GM13977 (cell line): ENCODE results near the gene PTPRU.

Source experiments
- DNase-seq: peaks from one replicate; pipeline ENCODE4 v3.0.0; 2012; ENCODE audit warnings: low spot score
- CTCF ChIP-seq: IDR thresholded peaks from 2 replicates; pipeline ENCODE4 v1.5.1; 2012; ENCODE audit warnings: mild to moderate bottlenecking, control low read depth; ENCODE audit not compliant: insufficient read depth; ENCODE audit errors: extremely low read depth, missing control alignments
- in situ Hi-C: fragments of 300-500 bp; cut with MboI; formaldehyde crosslinking; loops from one replicate; pipeline ENCODE4 v1.12.0; 2022; ENCODE audit warnings: low sequenced_read_pairs, low pct_unique_long_range_greater_than_20kb, mixed read lengths, inconsistent platforms; ENCODE audit not compliant: unreplicated experiment

Gene PTPRU

DNA sequence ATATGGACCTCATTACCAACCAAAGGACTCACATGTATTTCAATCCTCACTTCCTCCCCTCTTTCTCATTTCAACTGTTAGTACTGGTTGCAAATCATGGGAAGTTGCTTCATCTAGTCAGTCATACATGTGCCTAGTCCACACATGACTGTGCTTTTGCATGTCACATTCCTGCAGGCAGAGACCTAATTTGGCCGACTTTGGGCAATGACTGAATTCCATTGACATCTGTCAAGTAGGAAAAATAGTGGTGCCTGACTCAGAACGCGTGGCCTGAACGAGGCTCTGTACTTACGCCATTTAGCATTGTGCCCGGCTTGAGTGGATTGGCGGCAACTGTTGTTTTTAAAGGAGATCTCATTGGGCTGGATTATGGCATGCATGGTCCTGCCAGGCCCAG is 18.0 kb downstream of the PTPRU start:
- in situ Hi-C loops: no loop called here
- no peak for TF ChIP-seq CTCF
- no peak for DNase-seq

GRCh38 chr1:29255134-29255666 is 18.9 kb downstream of the PTPRU start:
- in situ Hi-C loops: no loop called here

DNA sequence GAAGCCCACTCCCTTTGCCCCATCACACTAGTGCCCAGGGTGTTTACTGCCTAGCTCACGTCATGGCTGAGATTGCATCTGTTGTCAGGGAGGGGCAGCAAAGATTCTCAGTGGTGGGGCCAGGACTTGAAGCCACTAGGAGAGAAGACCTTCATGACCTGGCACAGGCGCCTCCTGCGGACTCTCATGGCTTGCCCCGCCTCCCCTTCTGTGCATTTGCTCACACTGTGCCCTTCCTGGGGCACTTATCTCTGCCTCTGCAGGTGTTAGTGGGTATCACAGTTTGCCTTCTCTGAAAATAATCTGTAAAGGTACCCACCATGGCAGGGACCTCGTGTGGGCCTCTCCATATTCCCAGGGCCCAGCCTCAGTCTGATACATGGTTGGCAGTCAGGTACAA is 20.1 kb downstream of the PTPRU start:
- DNase-seq: no peak
- in situ Hi-C loops: no loop called here

More at GRCh38 chr1:29255134-29255666, 18.9 kb downstream of the PTPRU start:
- TF ChIP-seq CTCF: no peak
- no peak for DNase-seq

GRCh38 chr1:29256979-29257804 is 20.9 kb downstream of the PTPRU start:
- no peak for DNase-seq
- in situ Hi-C loops: no loop called here
- no peak for TF ChIP-seq CTCF

More for the DNA sequence above, 20.1 kb downstream of the PTPRU start:
- TF ChIP-seq CTCF: no peak

GRCh38 chr1:29258189-29258975 is 22.1 kb downstream of the PTPRU start:
- no peak for DNase-seq
- in situ Hi-C loops: no loop called here
- TF ChIP-seq CTCF: no peak

GRCh38 chr1:29258976-29259801 is 22.9 kb downstream of the PTPRU start:
- no peak for TF ChIP-seq CTCF
- in situ Hi-C loops: no loop called here
- no peak for DNase-seq
